ENCODE measurements around the gene GATA5. TPM values are rescaled to one million over a fixed set of nuclear protein-coding genes. Genes with fewer than 3 reads are reported as not detected.

Gene GATA5
- total and polyA plus RNA-seq, 2 donors from 2014 or later = 1.0 to 6.9 TPM

GRCh38 chr20:62421716-62421990, 54.1 kb downstream of the GATA5 start:
- peaks cover 0 to 8% (median 0%) of the 10 kb centered on the region in 3 donors for H3K4me1 ChIP-seq (ENCODE audit: control insufficient read depth in 2 of 3, insufficient read depth in 2 of 3, low read depth in 1 of 3, low read length in 3 of 3)
- FAIRE-seq (no peak), DNase-seq (no peak)
- H3K9me3 ChIP-seq (ENCODE audit: control insufficient read depth in 2 of 3, insufficient read depth in 1 of 3, low read length in 3 of 3) = peaks cover 0 to 3% (median 0%) of the 10 kb centered on the region in 3 donors
- peaks cover 0 to 4% (median 0%) of the 10 kb centered on the region in 3 donors for H3K36me3 ChIP-seq (ENCODE audit: control insufficient read depth in 2 of 3, insufficient read depth in 3 of 3, low read length in 3 of 3)
- H3K4me3 ChIP-seq (ENCODE audit: low read length in 3 of 3) = no peak overlapping the region
- no peak overlapping the region for H3K9ac ChIP-seq (ENCODE audit: low read length in 3 of 3)
- no peak overlapping the region for H3K27ac ChIP-seq (ENCODE audit: low read depth in 2 of 2, low read length in 2 of 2)
- intact Hi-C loops (cut with DNase I) = no loop called here
- H3K27me3 ChIP-seq (ENCODE audit: control insufficient read depth, insufficient read depth, low read length) = no peaks in the 10 kb centered on the region
- no peak for TF ChIP-seq CTCF (IDR thresholded peaks at IDR 0.05; ENCODE audit: borderline replicate concordance, extremely low read depth, insufficient read depth)

GRCh38 chr20:62420846-62421715, 54.7 kb downstream of the GATA5 start:
- Histone ChIP-seq H3K27ac (ENCODE audit: low read depth in 2 of 2, low read length in 2 of 2) (no peak overlapping the region), H3K4me3 (ENCODE audit: low read length in 3 of 3) (no peak overlapping the region), H3K27me3 (ENCODE audit: control insufficient read depth, insufficient read depth, low read length) (no peaks in the 10 kb centered on the region), H3K9me3 (ENCODE audit: control insufficient read depth in 2 of 3, insufficient read depth in 1 of 3, low read length in 3 of 3) (peaks cover 0 to 3% (median 0%) of the 10 kb centered on the region in 3 donors), H3K4me1 (ENCODE audit: control insufficient read depth in 2 of 3, insufficient read depth in 2 of 3, low read depth in 1 of 3, low read length in 3 of 3) (peaks cover 0 to 3% (median 0%) of the 10 kb centered on the region in 3 donors), H3K36me3 (ENCODE audit: control insufficient read depth in 2 of 3, insufficient read depth in 3 of 3, low read length in 3 of 3) (peaks cover 0 to 4% (median 0%) of the 10 kb centered on the region in 3 donors), H3K9ac (ENCODE audit: low read length in 3 of 3) (no peak overlapping the region)
- DNase-seq (no peak), FAIRE-seq (no peak)
- intact Hi-C loops (cut with DNase I) = no loop called here
- TF ChIP-seq CTCF (IDR thresholded peaks at IDR 0.05; ENCODE audit: borderline replicate concordance, extremely low read depth, insufficient read depth) = no peak

GRCh38 chr20:62419759-62420158, 56.0 kb downstream of the GATA5 start:
- FAIRE-seq = no peak
- intact Hi-C loops (cut with DNase I) = no loop called here
- H3K9ac ChIP-seq (ENCODE audit: low read length in 3 of 3) = no peak overlapping the region
- TF ChIP-seq CTCF (IDR thresholded peaks at IDR 0.05; ENCODE audit: borderline replicate concordance, extremely low read depth, insufficient read depth) = no peak
- H3K4me3 ChIP-seq (ENCODE audit: low read length in 3 of 3) = no peak overlapping the region
- no peak overlapping the region for H3K27ac ChIP-seq (ENCODE audit: low read depth in 2 of 2, low read length in 2 of 2)
- H3K27me3 ChIP-seq (ENCODE audit: control insufficient read depth, insufficient read depth, low read length) = no peaks in the 10 kb centered on the region
- peaks cover 0 to 3% (median 0%) of the 10 kb centered on the region in 3 donors for H3K9me3 ChIP-seq (ENCODE audit: control insufficient read depth in 2 of 3, insufficient read depth in 1 of 3, low read length in 3 of 3)
- DNase-seq = no peak
- peaks cover 0 to 3% (median 0%) of the 10 kb centered on the region in 3 donors for H3K4me1 ChIP-seq (ENCODE audit: control insufficient read depth in 2 of 3, insufficient read depth in 2 of 3, low read depth in 1 of 3, low read length in 3 of 3)
- peaks cover 0 to 4% (median 0%) of the 10 kb centered on the region in 3 donors for H3K36me3 ChIP-seq (ENCODE audit: control insufficient read depth in 2 of 3, insufficient read depth in 3 of 3, low read length in 3 of 3)

All from kidney (tissue), 14 donors.